ENCODE data around the gene TMEM242. TPM values are rescaled to one million over a fixed set of nuclear protein-coding genes. Genes with fewer than 3 reads are reported as not detected.
"Not testable (repeated sequence)": the region's sequence is repeated elsewhere in the genome, so short reads cannot be mapped to it uniquely, and the experiment has no call there.

TMEM242 gene
- total RNA-seq, 2 experiments from 2014 or later, result 9.2 to 10.1 TPM

GRCh38 chr6:157313531-157314467 lies 9.5 kb downstream of the TMEM242 start:
- no peak for ATAC-seq (ENCODE audit: low read depth)
- peaks cover 11% of the 10 kb centered on the region for H3K4me1 Mint-ChIP-seq
- peaks cover 20% of the 10 kb centered on the region for H3K36me3 Mint-ChIP-seq
- H3K9me3 Mint-ChIP-seq, result no peaks in the 10 kb centered on the region
- no peak overlapping the region for H3K27ac Mint-ChIP-seq
- POLR2A ChIA-PET, result no interaction called here
- no peak for DNase-seq
- H3K4me3 Mint-ChIP-seq, result no peak overlapping the region
- H3K27me3 Mint-ChIP-seq, result no peaks in the 10 kb centered on the region

- peaks cover 16% of the 10 kb centered on the region for H3K36me3 Mint-ChIP-seq
- ATAC-seq (ENCODE audit: low read depth), result no peak
- H3K4me3 Mint-ChIP-seq, result no peak overlapping the region
- POLR2A ChIA-PET, result no interaction called here
- DNase-seq, result no peak
- no peak overlapping the region for H3K27ac Mint-ChIP-seq
- H3K4me1 Mint-ChIP-seq, result peaks cover 11% of the 10 kb centered on the region
- H3K27me3 Mint-ChIP-seq, result no peaks in the 10 kb centered on the region
- no peaks in the 10 kb centered on the region for H3K9me3 Mint-ChIP-seq
Measured at GRCh38 chr6:157312757-157313156, 10.6 kb downstream of the TMEM242 start.

DNA sequence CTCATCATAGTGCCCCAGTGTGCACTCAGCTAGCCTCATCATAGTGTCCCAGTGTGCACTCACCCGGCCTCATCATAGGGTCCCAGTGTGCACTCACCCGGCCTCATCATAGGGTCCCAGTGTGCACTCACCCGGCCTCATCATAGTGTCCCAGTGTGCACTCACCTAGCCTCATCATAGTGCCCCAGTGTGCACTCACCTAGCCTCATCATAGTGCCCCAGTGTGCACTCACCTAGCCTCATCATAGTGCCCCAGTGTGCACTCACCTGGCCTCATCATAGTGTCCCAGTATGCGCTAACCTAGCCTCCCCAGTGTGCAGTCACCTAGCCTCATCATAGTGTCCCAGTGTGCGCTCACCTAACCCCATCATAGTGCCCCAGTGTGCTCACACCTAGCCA lies 12.6 kb downstream of the TMEM242 start:
- H3K4me3 Mint-ChIP-seq; H3K4me1 Mint-ChIP-seq; H3K27ac Mint-ChIP-seq; ATAC-seq (ENCODE audit: low read depth); DNase-seq; H3K27me3 Mint-ChIP-seq; H3K9me3 Mint-ChIP-seq; H3K36me3 Mint-ChIP-seq; POLR2A ChIA-PET: not testable (repeated sequence)

GRCh38 chr6:157307661-157308060 lies 15.7 kb downstream of the TMEM242 start:
- DNase-seq (no peak), ATAC-seq (ENCODE audit: low read depth) (no peak)
- H3K9me3 Mint-ChIP-seq, result no peaks in the 10 kb centered on the region
- peaks cover under 1% of the 10 kb centered on the region for H3K36me3 Mint-ChIP-seq
- peaks cover 4% of the 10 kb centered on the region for H3K4me1 Mint-ChIP-seq
- POLR2A ChIA-PET, result no interaction called here
- H3K4me3 Mint-ChIP-seq, result no peak overlapping the region
- no peaks in the 10 kb centered on the region for H3K27me3 Mint-ChIP-seq
- no peak overlapping the region for H3K27ac Mint-ChIP-seq

- Mint-ChIP-seq H3K4me1 (peaks cover 11% of the 10 kb centered on the region), H3K4me3 (no peak overlapping the region), H3K9me3 (no peaks in the 10 kb centered on the region), H3K27ac (no peak overlapping the region), H3K36me3 (no peaks in the 10 kb centered on the region), H3K27me3 (no peaks in the 10 kb centered on the region)
- no peak for DNase-seq
- POLR2A ChIA-PET, result no interaction called here
- no peak for ATAC-seq (ENCODE audit: low read depth)
Measured at GRCh38 chr6:157305670-157306653, 17.4 kb downstream of the TMEM242 start.

GRCh38 chr6:157304899-157305663 lies 18.2 kb downstream of the TMEM242 start:
- Mint-ChIP-seq H3K36me3 (no peaks in the 10 kb centered on the region), H3K27me3 (no peaks in the 10 kb centered on the region), H3K9me3 (no peaks in the 10 kb centered on the region), H3K27ac (no peak overlapping the region), H3K4me3 (no peak overlapping the region), H3K4me1 (peaks cover 11% of the 10 kb centered on the region)
- DNase-seq (no peak), ATAC-seq (ENCODE audit: low read depth) (peak; percentile 50)
- POLR2A ChIA-PET, result no interaction called here

DNA sequence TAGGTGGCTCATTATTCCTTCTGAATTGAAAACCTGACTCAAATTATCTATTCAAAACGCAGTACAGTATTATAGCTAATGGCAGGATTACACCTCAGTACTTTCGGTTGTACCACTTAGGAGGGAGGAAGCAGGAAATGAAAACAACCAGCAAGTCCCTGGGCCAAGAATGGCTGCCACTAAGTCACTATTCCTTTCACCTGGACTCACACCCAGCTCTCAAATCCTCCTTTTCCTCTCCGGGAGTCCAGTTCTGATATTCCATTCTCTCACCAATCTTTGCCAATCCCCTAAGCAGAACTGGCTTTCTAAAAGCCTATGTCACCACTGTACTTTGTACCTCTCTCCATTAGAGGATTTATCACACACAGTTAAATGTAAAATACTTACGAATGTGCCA lies 20.6 kb downstream of the TMEM242 start:
- no peak for DNase-seq
- H3K27ac Mint-ChIP-seq, result peak overlapping the region; percentile 72
- H3K36me3 Mint-ChIP-seq, result peaks cover 2% of the 10 kb centered on the region
- peak; percentile 47 for ATAC-seq (ENCODE audit: low read depth)
- H3K4me3 Mint-ChIP-seq, result no peak overlapping the region
- no peaks in the 10 kb centered on the region for H3K9me3 Mint-ChIP-seq
- H3K4me1 Mint-ChIP-seq, result peaks cover 11% of the 10 kb centered on the region
- no peaks in the 10 kb centered on the region for H3K27me3 Mint-ChIP-seq
- POLR2A ChIA-PET, result no interaction called here

DNA sequence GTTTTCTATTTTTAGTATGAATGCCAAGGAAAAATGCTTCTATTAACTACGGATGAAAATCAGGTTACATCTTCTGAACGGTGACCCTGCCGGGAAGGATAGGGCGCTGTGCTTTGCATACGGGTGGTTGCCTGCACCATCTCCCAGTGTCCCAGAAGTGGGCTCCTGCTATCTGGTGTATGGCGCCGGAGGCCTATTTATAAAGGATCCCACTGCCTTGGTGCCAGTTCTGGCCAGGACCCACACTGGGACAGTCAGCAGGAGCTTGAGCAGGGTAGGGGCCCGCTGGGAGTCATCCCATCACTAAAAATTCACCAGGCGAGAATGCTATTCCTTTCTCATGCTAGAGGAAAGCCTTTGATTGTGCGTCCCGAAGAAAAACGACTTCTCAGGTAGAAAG lies 22.9 kb downstream of the TMEM242 start:
- POLR2A ChIA-PET, result no interaction called here
- no peaks in the 10 kb centered on the region for H3K27me3 Mint-ChIP-seq
- no peak overlapping the region for H3K4me3 Mint-ChIP-seq
- DNase-seq, result no peak
- H3K27ac Mint-ChIP-seq, result no peak overlapping the region
- peaks cover 13% of the 10 kb centered on the region for H3K4me1 Mint-ChIP-seq
- H3K9me3 Mint-ChIP-seq, result no peaks in the 10 kb centered on the region
- peaks cover 2% of the 10 kb centered on the region for H3K36me3 Mint-ChIP-seq
- ATAC-seq (ENCODE audit: low read depth), result no peak

- peaks cover 13% of the 10 kb centered on the region for H3K4me1 Mint-ChIP-seq
- H3K27ac Mint-ChIP-seq, result no peak overlapping the region
- H3K9me3 Mint-ChIP-seq, result no peaks in the 10 kb centered on the region
- H3K36me3 Mint-ChIP-seq, result peaks cover 2% of the 10 kb centered on the region
- no peak overlapping the region for H3K4me3 Mint-ChIP-seq
- no peak for DNase-seq
- POLR2A ChIA-PET, result no interaction called here
- no peak for ATAC-seq (ENCODE audit: low read depth)
- H3K27me3 Mint-ChIP-seq, result no peaks in the 10 kb centered on the region
Measured at GRCh38 chr6:157300006-157300405, 23.3 kb downstream of the TMEM242 start.

- Mint-ChIP-seq H3K27me3 (no peaks in the 10 kb centered on the region), H3K4me1 (peaks cover 13% of the 10 kb centered on the region), H3K4me3 (no peak overlapping the region), H3K27ac (no peak overlapping the region), H3K9me3 (no peaks in the 10 kb centered on the region), H3K36me3 (peaks cover 3% of the 10 kb centered on the region)
- no peak for DNase-seq
- POLR2A ChIA-PET, result no interaction called here
- ATAC-seq (ENCODE audit: low read depth), result no peak
Measured at GRCh38 chr6:157298216-157298724, 25.0 kb downstream of the TMEM242 start.

- POLR2A ChIA-PET, result no interaction called here
- H3K27me3 Mint-ChIP-seq, result no peaks in the 10 kb centered on the region
- DNase-seq (no peak), ATAC-seq (ENCODE audit: low read depth) (no peak)
- H3K4me3 Mint-ChIP-seq, result no peak overlapping the region
- no peaks in the 10 kb centered on the region for H3K9me3 Mint-ChIP-seq
- H3K36me3 Mint-ChIP-seq, result peaks cover 4% of the 10 kb centered on the region
- peaks cover 10% of the 10 kb centered on the region for H3K4me1 Mint-ChIP-seq
- no peak overlapping the region for H3K27ac Mint-ChIP-seq
Measured at GRCh38 chr6:157294654-157295053, 28.7 kb downstream of the TMEM242 start.

- DNase-seq, result no peak
- no peak for ATAC-seq (ENCODE audit: low read depth)
- POLR2A ChIA-PET, result no interaction called here
- Mint-ChIP-seq H3K9me3 (no peaks in the 10 kb centered on the region), H3K36me3 (peaks cover 4% of the 10 kb centered on the region), H3K4me3 (no peak overlapping the region), H3K4me1 (peaks cover 10% of the 10 kb centered on the region), H3K27ac (no peak overlapping the region), H3K27me3 (no peaks in the 10 kb centered on the region)
Measured at GRCh38 chr6:157293780-157294179, 29.5 kb downstream of the TMEM242 start.

DNA sequence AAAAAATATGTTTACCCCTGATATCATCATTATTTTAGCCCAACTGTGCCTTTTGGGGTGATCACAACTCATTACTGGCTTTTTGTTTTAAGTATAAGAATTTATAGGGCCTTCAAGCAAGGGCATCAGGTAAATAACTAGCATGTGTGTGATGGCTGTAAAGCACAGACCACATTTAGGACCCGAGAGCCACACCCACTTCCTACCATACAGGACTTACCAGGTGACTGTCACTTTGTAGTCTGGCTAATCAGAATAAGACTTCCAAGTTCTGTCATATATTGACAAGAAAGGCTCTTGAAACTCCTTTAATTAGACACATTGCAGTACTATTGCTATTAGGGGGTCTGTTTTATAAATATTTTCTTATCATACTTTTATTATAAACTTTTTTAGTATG lies 31.1 kb downstream of the TMEM242 start:
- ATAC-seq (ENCODE audit: low read depth) (peak; percentile 86), DNase-seq (no peak)
- no peak overlapping the region for H3K27ac Mint-ChIP-seq
- no peaks in the 10 kb centered on the region for H3K27me3 Mint-ChIP-seq
- POLR2A ChIA-PET, result no interaction called here
- H3K4me3 Mint-ChIP-seq, result no peak overlapping the region
- H3K9me3 Mint-ChIP-seq, result no peaks in the 10 kb centered on the region
- peaks cover 5% of the 10 kb centered on the region for H3K36me3 Mint-ChIP-seq
- peaks cover 10% of the 10 kb centered on the region for H3K4me1 Mint-ChIP-seq
